HG02970 (cell line): ENCODE results near the gene COLQ.
"Not testable (repeated sequence)": the region's sequence is repeated elsewhere in the genome, so short reads cannot be mapped to it uniquely, and the experiment has no call there.

Experiments
- ATAC-seq: cut with Tn5 transposase; IDR thresholded peaks from one replicate; pipeline ENCODE4 v1.9.1; 2021; ENCODE audit warnings: mild to moderate bottlenecking, moderate library complexity, moderate number of reproducible peaks; ENCODE audit not compliant: unreplicated experiment, low FRiP score

The COLQ gene

GRCh38 chr3:15431256-15431837 lies 90.2 kb downstream of the COLQ start:
- ATAC-seq: no peak

GRCh38 chr3:15430624-15431023 lies 90.9 kb downstream of the COLQ start:
- no peak for ATAC-seq

- no peak for ATAC-seq
Observed at GRCh38 chr3:15429080-15429479, 92.4 kb downstream of the COLQ start.

- ATAC-seq: no peak
Observed at GRCh38 chr3:15428539-15428938, 93.0 kb downstream of the COLQ start.

- ATAC-seq: no peak
Observed at GRCh38 chr3:15427981-15428380, 93.5 kb downstream of the COLQ start.

- ATAC-seq: peak; percentile 67
Observed at GRCh38 chr3:15427182-15427880, 94.2 kb downstream of the COLQ start, which contains the start of the genes EAF1 and METTL6. Gene EAF1, plus strand, starts transcription at chr3:15427598. Its CDS starts 182 bp downstream, at chr3:15427780. Gene METTL6, minus strand, starts transcription at chr3:15427544. Its CDS starts 1,033 bp downstream, at chr3:15426511.

GRCh38 chr3:15426579-15427118 lies 94.9 kb downstream of the COLQ start:
- no peak for ATAC-seq

- ATAC-seq: no peak
Observed at GRCh38 chr3:15420871-15421270, 100.6 kb downstream of the COLQ start.

- not testable (repeated sequence) for ATAC-seq
Observed at GRCh38 chr3:15410966-15411365, 110.5 kb downstream of the COLQ start.

GRCh38 chr3:15409774-15410173 lies 111.7 kb downstream of the COLQ start:
- ATAC-seq: no peak

- ATAC-seq: no peak
Observed at GRCh38 chr3:15409239-15409638, 112.3 kb downstream of the COLQ start.

- ATAC-seq: no peak
Observed at GRCh38 chr3:15405448-15406050, 116.0 kb downstream of the COLQ start.

- ATAC-seq: no peak
Observed at GRCh38 chr3:15404767-15405166, 116.7 kb downstream of the COLQ start.

GRCh38 chr3:15403965-15404364 lies 117.5 kb downstream of the COLQ start:
- no peak for ATAC-seq

- ATAC-seq: no peak
Observed at GRCh38 chr3:15403495-15403894, 118.0 kb downstream of the COLQ start.

- ATAC-seq: no peak
Observed at GRCh38 chr3:15401936-15402335, 119.6 kb downstream of the COLQ start.
